ENCODE results near the gene LPXN.

LPXN gene

DNA sequence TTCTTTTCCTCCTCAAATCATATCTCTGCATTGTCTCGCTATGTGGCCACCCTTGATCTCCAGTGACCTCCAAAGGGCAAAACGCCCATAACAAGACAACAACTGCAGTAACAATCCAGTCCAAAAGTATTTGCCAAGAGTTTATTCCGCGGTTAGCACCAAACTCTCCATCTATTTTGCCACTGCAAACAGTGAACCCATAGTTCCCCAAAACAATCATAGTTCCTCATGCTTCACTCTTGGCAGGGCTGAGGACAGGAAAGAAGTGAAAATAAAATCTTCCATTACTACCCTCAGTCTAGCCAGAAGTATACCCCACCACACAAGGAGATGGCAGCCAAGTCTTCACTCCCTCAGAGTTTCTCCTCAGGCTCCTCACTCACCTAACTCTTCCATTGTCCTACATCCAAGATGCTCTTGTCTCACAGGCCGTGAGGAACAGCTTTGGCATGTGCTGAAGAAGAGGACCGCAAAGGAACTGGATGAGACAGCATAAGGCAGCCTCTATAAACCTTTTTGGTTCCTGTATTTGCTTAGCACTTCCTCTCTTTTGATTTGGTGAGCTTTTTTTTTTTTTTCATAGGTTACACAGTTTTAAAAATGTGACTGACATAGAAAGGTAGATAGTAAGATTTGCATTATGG, at the start of gene LPXN:
LPXN (minus strand) TSS at position 480 of the 644 bp plus-strand sequence; CDS start at position 396, 84 bp downstream.
- no peak for DNase-seq (ENCODE audit: insufficient read length, low spot score)
- FAIRE-seq = peak; percentile 82

DNA sequence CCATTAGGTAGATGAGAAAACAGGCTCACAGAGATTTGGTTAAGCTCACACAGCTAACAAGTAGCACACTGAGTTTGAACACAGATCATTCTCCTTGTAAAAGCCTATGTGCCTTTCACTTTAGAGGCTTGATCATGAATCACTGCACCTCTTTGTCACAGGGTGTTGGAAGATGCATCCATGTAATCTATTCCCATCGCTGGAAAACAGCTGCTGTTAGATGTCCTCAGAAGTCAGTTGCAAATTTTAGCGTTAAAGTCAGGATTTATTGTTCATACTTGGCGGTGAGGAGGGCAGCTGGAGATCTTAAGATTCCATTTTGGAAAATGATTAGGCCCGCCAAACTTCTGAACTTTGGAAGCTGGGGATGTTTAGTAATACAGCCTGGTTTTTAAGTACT, 49.4 kb upstream of the LPXN start:
- FAIRE-seq (no peak), DNase-seq (ENCODE audit: insufficient read length, low spot score) (no peak)

DNA sequence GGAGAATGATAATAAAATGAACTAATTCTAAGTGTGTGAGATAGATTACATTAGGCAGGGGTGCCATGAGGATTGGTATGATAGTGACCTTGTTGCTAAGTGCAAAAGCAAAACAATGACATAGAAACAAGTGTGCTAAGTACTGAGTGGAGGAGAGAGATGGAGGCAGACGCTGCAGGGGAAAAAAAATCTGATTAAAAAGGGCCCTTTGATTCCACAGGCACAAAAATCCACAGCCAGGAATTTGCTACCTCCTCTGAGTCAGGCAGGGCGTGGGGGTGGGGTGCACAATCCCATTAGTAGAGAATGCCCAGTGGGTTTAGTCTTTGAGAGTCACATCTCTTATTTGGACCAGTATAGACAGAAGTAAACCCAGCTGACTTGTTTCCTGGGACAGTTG, 46.7 kb upstream of the LPXN start, which contains the start of gene CNTF:
CNTF (plus strand) TSS at position 322 of the 400 bp plus-strand sequence. CDS start 88 bp downstream, outside the sequence.
- FAIRE-seq (no peak), DNase-seq (ENCODE audit: insufficient read length, low spot score) (no peak)

DNA sequence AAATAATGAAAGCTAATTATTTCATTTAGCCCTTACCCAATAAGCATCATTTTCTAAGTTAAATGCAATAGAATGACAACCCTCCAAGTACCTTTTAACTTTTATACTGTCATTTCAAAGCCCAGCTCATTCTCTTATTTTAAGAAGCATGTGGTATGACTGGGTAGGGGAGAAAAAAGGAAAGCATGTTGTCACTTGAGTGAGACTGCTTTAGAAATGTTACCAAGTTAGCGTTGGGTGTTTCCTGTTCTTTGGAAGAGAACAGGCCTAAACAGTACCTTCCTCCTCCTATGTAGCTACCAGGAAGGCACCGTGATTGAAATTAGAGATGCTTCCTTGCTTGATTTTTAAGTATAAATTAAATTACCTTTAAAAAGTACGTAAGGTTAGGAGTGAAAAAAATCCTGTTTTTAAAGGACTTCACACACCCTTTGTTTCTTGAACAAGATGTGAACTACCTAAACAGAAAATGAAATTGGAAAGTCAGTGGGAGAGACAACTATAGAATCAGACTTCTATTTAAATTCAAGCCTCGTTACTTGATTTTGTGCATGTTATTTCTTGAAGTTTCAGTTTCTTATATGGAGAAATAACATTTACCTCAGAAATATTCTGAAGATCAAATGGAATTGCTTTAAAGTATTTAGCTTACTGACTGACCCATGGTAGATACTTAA, 46.1 kb upstream of the LPXN start:
- DNase-seq (ENCODE audit: insufficient read length, low spot score) = no peak

DNA sequence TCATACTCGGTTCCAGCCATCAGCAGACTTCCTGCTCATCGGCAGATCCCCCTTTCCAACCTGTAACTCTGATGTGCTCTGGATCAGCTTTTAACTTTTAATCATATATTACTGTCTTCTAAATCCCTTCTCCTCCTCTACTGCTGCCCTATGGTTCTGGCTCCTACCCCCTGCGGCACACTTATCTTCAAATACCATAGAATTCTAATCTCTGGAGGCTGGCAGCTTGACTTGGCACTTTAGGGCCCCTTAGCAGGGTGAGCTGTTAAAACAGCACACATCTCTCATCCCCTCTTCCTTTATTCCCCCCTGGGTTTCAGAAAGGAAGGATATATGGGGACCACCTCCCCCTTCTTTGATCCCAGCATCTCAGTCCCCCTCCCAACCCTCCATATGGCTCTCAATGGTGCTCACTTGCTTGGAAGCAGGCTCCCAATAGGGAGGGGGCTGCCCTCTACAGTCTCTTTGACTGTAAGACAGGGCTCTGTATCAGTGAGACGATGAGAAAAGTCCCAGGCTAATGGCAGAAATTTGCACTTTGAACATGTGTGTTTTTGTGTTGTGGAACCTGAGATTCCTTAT, 42.4 kb upstream of the LPXN start:
- no peak for DNase-seq (ENCODE audit: insufficient read length, low spot score)
- no peak for FAIRE-seq

More for the DNA sequence above, 46.1 kb upstream of the LPXN start:
- FAIRE-seq = peak; percentile 78

DNA sequence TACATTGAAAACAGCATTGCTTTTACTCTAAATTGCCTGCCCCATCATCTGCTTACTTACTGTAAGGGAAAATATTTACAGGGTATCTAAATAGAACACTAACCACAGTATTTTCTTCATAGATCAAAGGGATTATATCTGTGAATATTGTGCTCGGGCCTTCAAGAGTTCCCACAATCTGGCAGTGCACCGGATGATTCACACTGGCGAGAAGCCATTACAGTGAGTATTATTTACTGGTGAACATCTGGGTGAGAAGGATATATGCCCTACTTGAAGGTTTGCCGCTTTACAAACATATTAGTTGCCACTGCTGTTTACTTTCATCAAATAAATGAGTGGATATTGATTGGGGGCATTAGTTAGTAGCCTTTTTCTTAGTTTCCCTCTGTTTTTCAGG, 40.9 kb upstream of the LPXN start:
- no peak for DNase-seq (ENCODE audit: insufficient read length, low spot score)

DNA sequence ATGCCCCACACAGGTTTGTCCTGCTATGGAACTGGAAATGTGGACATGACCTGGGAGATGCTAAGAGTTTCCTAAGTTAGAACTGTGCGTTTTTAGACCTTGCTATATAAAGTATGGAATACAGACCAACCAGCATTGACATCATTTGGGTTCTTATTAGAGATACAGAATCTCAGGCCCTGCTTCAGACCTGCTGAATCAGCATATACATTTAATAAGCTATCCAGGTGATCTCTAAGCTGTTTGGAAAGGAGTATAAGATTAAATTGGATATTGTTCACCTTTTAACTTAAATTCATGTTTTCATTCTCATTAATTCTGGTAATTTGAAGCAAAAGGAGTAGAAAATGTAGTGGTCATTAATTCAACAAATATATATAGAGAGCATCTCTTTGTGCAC, 39.9 kb upstream of the LPXN start:
- DNase-seq (ENCODE audit: insufficient read length, low spot score) = no peak
- no peak for FAIRE-seq

More for the DNA sequence above, 40.9 kb upstream of the LPXN start:
- FAIRE-seq = no peak

DNA sequence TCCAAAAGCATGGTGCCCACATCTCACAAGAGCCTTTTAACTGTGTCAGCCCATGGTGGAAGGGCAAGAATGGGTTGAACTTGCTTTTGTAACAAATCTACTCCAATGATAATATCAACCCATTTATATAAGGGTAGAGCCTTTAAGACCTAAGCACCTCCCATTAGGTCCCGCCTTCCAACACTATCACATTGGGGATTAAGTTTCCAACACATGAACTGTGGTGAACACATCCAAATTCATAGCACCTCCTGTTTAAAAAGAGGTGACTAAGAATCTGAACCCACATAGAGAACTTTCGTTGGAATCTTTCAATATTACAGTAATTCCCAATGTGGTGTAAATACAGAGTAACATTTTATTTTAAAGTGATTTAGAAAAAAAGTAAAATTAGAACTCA, 37.6 kb upstream of the LPXN start:
- no peak for DNase-seq (ENCODE audit: insufficient read length, low spot score)

DNA sequence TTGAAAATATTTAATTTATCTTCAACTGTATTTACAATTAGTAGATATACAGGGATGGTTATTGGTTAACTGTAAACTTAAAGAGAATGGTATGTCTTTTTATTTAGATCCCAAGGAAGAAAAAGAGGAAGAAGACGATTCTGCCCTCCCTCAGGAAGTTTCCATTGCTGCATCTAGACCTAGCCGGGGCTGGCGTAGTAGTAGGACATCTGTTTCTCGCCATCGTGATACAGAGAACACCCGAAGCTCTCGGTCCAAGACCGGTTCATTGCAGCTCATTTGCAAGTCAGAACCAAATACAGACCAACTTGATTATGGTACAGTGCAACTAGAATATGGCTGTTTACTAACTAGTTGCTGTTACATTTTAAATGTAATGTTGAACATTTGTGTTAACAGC, 34.1 kb upstream of the LPXN start:
- FAIRE-seq (peak; percentile 45), DNase-seq (ENCODE audit: insufficient read length, low spot score) (no peak)

More for the DNA sequence above, 37.6 kb upstream of the LPXN start:
- FAIRE-seq = no peak

DNA sequence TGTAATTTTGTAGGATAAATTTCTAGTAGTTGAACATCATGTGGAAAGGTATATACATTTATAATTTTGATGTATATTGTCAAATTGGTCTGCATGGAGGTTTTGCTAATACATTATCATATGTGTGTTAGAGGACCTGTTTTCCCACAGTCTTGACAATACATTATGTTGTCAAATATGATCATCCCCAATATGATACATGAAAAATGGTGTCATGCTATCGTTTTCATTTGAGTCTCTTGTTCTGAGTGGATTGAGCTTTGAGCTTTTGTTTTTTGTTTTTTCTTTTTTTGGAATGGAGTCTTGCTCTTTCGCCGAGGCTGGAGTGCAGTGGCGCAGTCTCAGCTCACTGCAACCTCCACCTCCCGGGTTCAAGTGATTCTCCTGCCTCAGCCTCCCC, 32.7 kb upstream of the LPXN start:
- FAIRE-seq (no peak), DNase-seq (ENCODE audit: insufficient read length, low spot score) (no peak)

DNA sequence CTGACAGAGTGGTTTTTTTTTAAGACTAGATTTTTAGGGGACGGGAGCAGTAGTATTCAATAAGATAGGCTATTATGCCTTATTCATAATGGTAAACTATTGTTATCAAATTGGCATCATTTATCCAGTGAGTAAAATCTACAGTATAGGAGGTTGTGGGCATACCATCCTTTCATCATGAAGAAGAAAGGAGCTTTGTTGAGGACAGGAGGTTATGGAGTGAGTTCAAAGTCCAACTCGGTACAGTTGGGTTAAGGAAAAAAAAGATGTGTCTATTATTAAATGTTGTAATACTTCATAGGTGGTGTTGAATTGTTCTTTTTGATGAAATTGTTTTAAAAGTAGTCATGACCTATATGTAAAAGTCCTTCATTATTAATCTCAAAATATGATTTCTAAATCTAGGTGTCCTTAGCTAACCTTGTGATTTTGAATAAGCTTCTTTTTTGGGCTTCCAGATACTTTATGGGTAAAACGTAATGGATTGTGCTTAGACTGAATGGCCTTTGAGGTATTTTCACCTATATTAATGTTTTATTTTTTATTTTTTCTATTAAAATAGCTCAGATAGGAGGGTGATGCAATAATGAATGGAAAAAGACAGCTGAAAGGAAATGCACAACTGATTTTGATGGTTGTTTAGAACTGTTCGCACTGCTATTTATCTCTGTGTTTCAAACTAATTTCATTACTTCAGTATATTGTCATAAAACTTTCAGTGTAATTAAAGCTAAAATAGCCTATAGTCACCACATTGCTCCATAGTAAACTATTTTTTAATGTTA, 31.5 kb upstream of the LPXN start:
- DNase-seq (ENCODE audit: insufficient read length, low spot score) = no peak
- no peak for FAIRE-seq

DNA sequence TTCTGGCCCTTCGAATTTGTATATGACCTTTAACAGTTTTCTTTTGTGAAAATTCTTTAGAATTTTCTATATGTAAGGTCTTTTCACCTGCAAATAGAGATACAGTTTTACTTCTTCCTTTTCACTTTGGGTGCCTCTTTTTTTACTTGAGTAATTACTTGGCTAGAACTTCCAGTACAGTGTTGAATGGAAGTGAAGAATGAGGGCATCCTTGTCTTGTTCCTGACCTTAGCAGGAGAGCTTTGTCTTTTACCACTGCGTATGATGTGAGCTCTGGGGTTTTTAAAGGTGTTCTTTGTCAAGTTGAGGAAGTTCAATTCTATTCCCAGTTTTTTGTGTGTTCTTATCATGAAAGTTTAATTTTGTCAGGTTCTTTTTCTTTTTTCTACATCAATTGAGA, 24.9 kb upstream of the LPXN start:
- DNase-seq (ENCODE audit: insufficient read length, low spot score) = no peak
- no peak for FAIRE-seq

DNA sequence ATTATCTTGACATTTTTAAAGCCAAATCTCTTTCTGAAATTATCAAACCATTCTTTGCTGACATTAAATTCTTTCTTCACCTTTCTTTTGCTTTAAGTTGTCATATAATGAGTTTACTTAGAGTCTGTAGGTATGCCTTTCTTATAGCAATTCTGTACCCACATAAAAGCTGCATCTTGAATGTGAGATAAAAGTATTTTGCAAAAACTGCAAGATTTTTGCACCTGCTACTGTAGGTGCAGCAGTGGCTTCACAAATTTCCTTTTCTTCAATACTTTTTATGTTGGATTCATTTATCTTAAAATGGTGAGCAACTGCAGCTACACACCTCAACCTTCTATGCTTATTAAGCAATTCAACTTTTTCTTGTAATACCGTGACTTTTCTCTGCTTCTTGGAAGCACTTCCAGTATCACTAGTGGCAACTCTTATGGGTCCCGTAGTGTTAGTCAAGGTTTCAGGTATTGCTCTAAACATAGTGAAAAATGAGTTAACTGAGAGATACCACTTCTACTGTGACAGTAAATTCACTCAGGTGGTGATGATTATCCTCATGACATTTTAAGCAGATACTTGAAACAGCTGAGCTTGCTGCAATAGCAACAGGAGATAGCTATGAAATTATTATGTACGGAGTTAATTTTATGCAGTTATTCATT, 22.0 kb upstream of the LPXN start:
- FAIRE-seq (no peak), DNase-seq (ENCODE audit: insufficient read length, low spot score) (no peak)

DNA sequence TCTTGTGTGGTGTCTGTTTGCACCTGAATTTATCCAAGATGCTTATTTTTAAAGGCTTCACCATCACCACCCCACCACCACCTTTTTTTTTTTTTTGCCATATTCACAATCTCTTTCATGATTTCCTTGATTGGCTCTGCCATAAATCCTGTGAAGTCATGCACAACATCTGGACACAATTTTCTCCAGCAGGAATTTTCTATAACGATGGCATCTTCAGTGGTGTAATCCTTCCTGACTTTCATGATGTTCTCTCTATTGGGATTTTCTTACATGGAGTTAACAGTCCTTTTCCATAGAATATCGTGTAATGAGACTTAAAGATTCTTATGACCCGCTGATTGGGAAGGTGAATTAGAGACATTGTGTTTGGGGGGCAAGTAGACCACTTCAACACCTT, 21.0 kb upstream of the LPXN start:
- no peak for DNase-seq (ENCODE audit: insufficient read length, low spot score)
- no peak for FAIRE-seq

DNA sequence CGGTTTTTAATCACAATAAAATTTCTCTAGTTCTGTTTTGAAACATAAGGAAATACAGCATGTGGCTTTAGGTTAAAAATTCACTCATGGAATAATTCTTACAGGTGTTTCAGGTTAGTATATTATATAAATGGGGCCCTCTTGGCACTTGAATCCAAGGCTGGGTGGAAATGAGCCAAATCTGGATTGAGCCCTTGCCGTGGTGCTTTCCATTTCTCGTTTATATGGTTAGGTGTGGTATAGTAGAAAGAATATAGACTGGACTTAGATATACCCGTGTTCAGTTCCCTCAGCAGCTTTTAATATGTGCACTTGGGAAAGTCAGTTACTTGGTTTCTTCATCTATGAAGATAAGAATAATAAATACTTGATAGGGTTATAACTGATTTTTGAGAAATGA, 19.2 kb upstream of the LPXN start:
- FAIRE-seq (no peak), DNase-seq (ENCODE audit: insufficient read length, low spot score) (no peak)

DNA sequence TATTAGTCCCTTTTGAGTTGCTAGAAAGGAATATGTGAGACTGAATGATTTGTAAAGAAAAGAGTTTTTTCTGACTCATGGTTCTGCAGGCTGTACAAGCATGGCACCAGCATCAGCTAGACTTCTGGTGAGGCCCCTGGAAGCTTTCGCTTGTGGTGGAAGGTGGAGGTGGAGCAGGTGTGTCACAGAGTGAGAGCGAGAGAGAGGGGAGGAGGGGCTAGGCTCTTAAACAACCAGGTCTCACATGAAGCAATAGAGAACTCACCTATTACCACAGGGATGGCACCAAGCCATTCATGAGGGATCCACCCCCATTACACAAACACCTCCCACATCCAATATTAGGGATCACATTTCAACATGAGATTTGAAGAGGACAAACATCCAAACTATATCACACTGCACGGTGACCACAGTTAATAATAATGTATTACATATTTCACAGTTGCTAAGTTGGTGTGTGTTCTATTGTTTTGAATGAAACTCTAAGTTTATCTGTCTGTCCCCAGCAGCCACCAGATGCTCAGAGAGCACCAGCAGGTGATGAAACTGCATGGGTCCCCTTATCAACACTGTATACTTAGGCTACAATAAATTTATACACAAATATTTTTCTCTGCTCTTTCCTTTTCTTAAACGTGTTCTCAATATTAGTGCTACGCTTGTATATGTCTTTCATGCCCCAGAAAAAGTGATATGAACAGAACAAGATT, 17.3 kb upstream of the LPXN start:
- FAIRE-seq (no peak), DNase-seq (ENCODE audit: insufficient read length, low spot score) (no peak)

DNA sequence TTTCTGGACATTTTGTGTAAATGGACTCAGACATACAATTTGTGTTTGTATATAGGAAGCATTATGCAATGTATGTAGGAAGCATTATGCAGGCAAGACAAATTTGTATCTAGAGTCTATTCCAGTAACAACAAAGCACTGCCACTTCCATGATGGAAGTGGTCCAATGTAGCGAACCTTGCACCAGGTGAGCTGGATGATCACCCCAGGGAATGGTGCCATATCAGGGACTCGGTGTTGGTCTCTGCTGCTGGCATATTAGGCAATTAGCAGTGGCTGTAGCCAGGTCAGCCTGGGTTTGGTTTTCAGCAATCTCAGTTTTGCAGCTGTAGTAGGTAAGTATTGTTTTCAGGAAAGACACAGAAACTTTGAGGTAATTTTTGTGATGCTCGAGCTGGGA, 16.0 kb upstream of the LPXN start:
- no peak for FAIRE-seq

DNA sequence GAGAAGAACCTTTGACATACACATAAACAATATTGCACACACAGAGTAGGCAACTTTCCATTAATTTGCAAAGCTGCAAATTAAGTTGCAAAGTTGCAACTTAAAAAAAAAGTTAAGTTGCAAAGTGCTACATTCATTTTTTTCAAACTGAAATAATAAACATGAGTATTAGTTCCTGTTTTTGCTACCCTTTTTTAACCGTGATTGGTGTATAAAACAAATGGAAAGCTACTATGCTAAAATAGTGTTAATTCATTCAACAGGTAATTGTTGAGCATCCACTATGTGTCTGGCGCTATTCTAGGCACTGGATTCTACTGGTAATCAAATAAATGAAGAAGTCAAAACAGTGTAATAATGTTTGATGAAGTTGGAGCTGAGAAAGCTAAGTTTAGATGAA, 11.3 kb upstream of the LPXN start:
- DNase-seq (ENCODE audit: insufficient read length, low spot score) = no peak
- FAIRE-seq = no peak

More for the DNA sequence above, 16.0 kb upstream of the LPXN start:
- DNase-seq (ENCODE audit: insufficient read length, low spot score) = no peak

DNA sequence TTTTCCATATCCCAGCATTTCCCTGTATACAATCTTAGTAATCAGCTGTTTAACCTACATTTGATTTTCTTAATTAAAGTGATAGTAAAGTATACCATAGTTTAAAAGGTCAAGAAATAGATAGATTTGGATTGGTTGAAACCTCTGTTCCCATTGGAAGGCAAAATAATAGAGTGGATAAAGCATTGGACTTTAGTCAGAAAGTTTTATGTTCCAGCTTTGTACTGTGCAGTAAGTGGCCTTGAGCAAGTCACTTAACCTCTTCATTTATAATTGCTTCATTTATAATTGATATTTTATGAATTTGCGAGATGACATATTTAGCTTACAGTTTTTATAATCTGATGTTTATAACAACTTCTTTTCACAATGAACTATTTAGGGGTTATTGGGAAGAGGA, 6.8 kb upstream of the LPXN start:
- no peak for FAIRE-seq
- DNase-seq (ENCODE audit: insufficient read length, low spot score) = no peak

DNA sequence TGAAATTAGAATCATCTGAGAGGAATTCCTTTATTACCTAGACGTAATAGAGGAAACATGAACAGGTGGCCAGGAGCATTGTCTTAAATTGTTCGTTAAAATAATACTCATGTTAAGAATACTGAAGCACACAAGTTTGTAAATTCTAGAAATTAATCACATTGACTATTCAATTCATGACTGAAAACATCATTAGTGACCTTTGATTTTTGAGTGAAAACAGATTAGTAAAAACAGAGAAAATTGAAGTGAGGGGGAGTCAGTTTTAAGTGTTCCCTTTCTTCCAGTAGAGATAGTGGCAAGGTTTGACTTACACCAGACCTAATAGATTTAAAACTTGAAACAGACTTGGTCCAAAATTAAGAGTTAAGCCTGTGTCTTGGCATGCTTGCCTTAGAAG, 4.7 kb upstream of the LPXN start:
- DNase-seq (ENCODE audit: insufficient read length, low spot score) (no peak), FAIRE-seq (no peak)

All from GM19239 (cell line).